ENCODE measurements around the gene ATP2A3. TPM values are rescaled to one million over a fixed set of nuclear protein-coding genes. Genes with fewer than 3 reads are reported as not detected.

ATP2A3 gene
- total RNA-seq, 1 experiment from 2014 or later, result 8.2 TPM

DNA sequence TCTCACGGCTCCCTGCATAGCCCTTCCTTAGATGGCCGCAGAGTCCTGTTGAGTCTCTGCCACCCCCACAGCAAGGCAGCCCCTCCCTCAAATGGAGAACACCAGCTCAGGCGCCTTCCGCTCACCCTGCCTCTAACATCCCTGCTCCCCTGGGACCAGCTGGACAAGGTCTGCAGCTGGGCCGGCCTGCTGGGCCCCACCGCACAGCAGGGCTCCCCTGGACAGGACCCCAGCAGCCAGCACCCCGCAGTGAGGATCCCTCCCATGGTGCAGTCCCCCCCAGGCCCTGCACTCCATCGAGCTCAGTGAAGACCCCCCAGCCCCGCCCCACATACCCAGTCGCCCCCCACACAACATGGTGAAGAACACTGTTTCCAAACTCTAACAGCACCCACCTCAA is 10.2 kb downstream of the ATP2A3 start:
- Histone ChIP-seq H3K9me3 (no peaks in the 10 kb centered on the region), H3K4me3 (ENCODE audit: low read depth, low read length) (no peak overlapping the region), H3K27me3 (replicated peaks; ENCODE audit: control insufficient read depth, insufficient read depth, low read length) (no peaks in the 10 kb centered on the region), H3K4me1 (peaks cover under 1% of the 10 kb centered on the region; the same call in 1 of the 2 replicates), H3K36me3 (ENCODE audit: control insufficient read depth, insufficient read depth, low read length) (no peaks in the 10 kb centered on the region)
- ChIA-PET CTCF (no interaction called here), POLR2A (no interaction called here)
- H3K9me3 Mint-ChIP-seq (ENCODE audit: unreplicated experiment), result no peaks in the 10 kb centered on the region
- TF ChIP-seq, protein P1, sequence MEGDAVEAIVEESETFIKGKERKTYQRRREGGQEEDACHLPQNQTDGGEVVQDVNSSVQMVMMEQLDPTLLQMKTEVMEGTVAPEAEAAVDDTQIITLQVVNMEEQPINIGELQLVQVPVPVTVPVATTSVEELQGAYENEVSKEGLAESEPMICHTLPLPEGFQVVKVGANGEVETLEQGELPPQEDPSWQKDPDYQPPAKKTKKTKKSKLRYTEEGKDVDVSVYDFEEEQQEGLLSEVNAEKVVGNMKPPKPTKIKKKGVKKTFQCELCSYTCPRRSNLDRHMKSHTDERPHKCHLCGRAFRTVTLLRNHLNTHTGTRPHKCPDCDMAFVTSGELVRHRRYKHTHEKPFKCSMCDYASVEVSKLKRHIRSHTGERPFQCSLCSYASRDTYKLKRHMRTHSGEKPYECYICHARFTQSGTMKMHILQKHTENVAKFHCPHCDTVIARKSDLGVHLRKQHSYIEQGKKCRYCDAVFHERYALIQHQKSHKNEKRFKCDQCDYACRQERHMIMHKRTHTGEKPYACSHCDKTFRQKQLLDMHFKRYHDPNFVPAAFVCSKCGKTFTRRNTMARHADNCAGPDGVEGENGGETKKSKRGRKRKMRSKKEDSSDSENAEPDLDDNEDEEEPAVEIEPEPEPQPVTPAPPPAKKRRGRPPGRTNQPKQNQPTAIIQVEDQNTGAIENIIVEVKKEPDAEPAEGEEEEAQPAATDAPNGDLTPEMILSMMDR (IDR thresholded peaks at IDR 0.05; ENCODE audit: insufficient read depth in 1 of 2, low read depth in 1 of 2, low read length in 1 of 2, severe bottlenecking in 1 of 2, unreplicated experiment in 1 of 2), result no peak
- no peak overlapping the region for H3K27ac Mint-ChIP-seq (ENCODE audit: unreplicated experiment)
- intact Hi-C loops (cut with micrococcal nuclease; ENCODE audit: unreplicated experiment), result no loop called here
- no peaks in the 10 kb centered on the region for H3K36me3 Mint-ChIP-seq (ENCODE audit: insufficient read depth, unreplicated experiment)
- H3K4me3 Mint-ChIP-seq (ENCODE audit: unreplicated experiment), result no peak overlapping the region
- H3K4me1 Mint-ChIP-seq (ENCODE audit: low read depth, unreplicated experiment), result peaks cover 3% of the 10 kb centered on the region
- no peak for DNase-seq
- no peaks in the 10 kb centered on the region for H3K27me3 Mint-ChIP-seq (ENCODE audit: insufficient read depth, unreplicated experiment)
- BruUV-seq (replicated peaks), result no TSS peak

DNA sequence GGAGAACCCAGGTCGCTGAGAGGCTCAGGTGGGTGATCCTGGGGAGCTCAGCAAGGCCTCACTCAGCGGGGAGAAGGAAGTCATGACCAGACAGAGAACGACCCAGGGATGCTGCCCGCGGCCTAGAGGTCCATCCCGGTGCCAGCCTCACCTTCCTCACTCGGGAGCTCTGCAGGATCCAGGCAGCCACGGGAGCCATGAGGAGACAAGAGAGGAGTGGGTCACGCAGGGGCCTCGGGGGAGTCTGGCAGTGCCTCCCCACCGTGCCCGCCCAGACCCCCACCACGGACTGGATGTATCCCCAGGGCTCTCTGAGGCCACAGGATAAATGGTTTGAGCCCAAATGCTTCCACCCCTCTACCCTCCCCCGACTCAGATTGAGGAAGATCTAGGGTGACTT is 10.7 kb downstream of the ATP2A3 start:
- intact Hi-C loops (cut with micrococcal nuclease; ENCODE audit: unreplicated experiment), result no loop called here
- ChIA-PET POLR2A (no interaction called here), CTCF (no interaction called here)
- Histone ChIP-seq H3K27me3 (replicated peaks; ENCODE audit: control insufficient read depth, insufficient read depth, low read length) (no peaks in the 10 kb centered on the region), H3K4me3 (ENCODE audit: low read depth, low read length) (no peak overlapping the region), H3K9me3 (no peaks in the 10 kb centered on the region), H3K4me1 (no peaks in the 10 kb centered on the region), H3K36me3 (ENCODE audit: control insufficient read depth, insufficient read depth, low read length) (no peaks in the 10 kb centered on the region)
- BruUV-seq (replicated peaks), result no TSS peak
- TF ChIP-seq, protein P1 (IDR thresholded peaks at IDR 0.05; ENCODE audit: insufficient read depth in 1 of 2, low read depth in 1 of 2, low read length in 1 of 2, severe bottlenecking in 1 of 2, unreplicated experiment in 1 of 2), result no peak
- no peaks in the 10 kb centered on the region for H3K27me3 Mint-ChIP-seq (ENCODE audit: insufficient read depth, unreplicated experiment)
- no peaks in the 10 kb centered on the region for H3K36me3 Mint-ChIP-seq (ENCODE audit: insufficient read depth, unreplicated experiment)
- H3K4me1 Mint-ChIP-seq (ENCODE audit: low read depth, unreplicated experiment), result no peaks in the 10 kb centered on the region
- H3K27ac Mint-ChIP-seq (ENCODE audit: unreplicated experiment), result no peak overlapping the region
- H3K9me3 Mint-ChIP-seq (ENCODE audit: unreplicated experiment), result no peaks in the 10 kb centered on the region
- H3K4me3 Mint-ChIP-seq (ENCODE audit: unreplicated experiment), result no peak overlapping the region
- no peak for DNase-seq

DNA sequence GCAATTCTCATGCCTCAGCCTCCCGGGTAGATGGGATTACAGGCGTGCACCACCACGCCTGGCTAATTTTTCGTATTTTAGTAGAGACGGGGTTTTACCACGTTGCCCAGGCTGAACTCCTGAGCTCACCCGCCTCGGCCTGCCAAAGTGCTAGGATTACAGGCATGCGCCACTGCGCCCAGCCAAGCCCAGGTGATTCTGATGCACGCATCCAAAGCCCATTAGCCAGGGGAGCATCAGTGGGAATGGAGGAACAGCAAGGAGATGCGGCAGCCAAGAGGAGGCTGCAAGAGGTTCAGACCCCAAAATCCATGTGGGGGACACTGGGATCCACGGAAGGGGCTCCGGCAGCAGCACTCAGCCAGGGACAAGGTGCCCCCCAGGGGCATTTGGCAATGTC is 12.1 kb downstream of the ATP2A3 start:
- ChIA-PET POLR2A (no interaction called here), CTCF (no interaction called here)
- no peaks in the 10 kb centered on the region for H3K9me3 Mint-ChIP-seq (ENCODE audit: unreplicated experiment)
- H3K4me1 ChIP-seq, result no peaks in the 10 kb centered on the region
- no peaks in the 10 kb centered on the region for H3K9me3 ChIP-seq
- no peak overlapping the region for H3K4me3 Mint-ChIP-seq (ENCODE audit: unreplicated experiment)
- no peak overlapping the region for H3K27ac Mint-ChIP-seq (ENCODE audit: unreplicated experiment)
- no peak for DNase-seq
- intact Hi-C loops (cut with micrococcal nuclease; ENCODE audit: unreplicated experiment), result no loop called here
- no TSS peak for BruUV-seq (replicated peaks)
- no peak overlapping the region for H3K4me3 ChIP-seq (ENCODE audit: low read depth, low read length)
- no peaks in the 10 kb centered on the region for H3K27me3 Mint-ChIP-seq (ENCODE audit: insufficient read depth, unreplicated experiment)
- H3K4me1 Mint-ChIP-seq (ENCODE audit: low read depth, unreplicated experiment), result no peaks in the 10 kb centered on the region
- TF ChIP-seq, protein P1 (IDR thresholded peaks at IDR 0.05; ENCODE audit: insufficient read depth in 1 of 2, low read depth in 1 of 2, low read length in 1 of 2, severe bottlenecking in 1 of 2, unreplicated experiment in 1 of 2), result no peak
- no peaks in the 10 kb centered on the region for H3K27me3 ChIP-seq (replicated peaks; ENCODE audit: control insufficient read depth, insufficient read depth, low read length)
- H3K36me3 Mint-ChIP-seq (ENCODE audit: insufficient read depth, unreplicated experiment), result no peaks in the 10 kb centered on the region
- no peaks in the 10 kb centered on the region for H3K36me3 ChIP-seq (ENCODE audit: control insufficient read depth, insufficient read depth, low read length)

Data from Caco-2 (cell line).